HG03432 (cell line): ENCODE results near the gene RCSD1.
A peak's percentile ranks its signal among the peaks of the same experiment; 100 is the strongest.

Experiments used
- ATAC-seq: cut with Tn5 transposase; IDR thresholded peaks from one replicate; pipeline ENCODE4 v1.9.1; 2021; ENCODE audit warnings: mild to moderate bottlenecking, moderate library complexity; ENCODE audit not compliant: unreplicated experiment

RCSD1 gene

DNA sequence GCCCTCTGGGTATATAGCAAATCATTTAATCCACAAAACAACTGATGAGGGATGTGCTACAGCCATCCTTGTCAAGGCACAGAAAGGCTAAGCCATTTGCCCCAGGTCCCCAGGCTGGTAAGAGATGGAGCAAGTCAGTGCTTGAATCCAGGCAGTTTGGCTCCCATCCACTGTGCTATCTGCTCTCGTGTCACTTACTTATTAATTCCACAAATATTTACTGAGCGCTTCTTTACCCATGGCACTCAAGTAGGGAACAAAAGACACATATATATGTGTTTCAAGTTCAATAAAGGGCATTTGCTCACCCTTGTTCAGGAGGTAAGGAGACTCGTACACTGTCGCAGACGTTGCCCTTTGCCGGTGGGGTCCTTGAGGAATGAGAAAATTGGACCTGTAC lies 53.2 kb downstream of the RCSD1 start:
- no peak for ATAC-seq

DNA sequence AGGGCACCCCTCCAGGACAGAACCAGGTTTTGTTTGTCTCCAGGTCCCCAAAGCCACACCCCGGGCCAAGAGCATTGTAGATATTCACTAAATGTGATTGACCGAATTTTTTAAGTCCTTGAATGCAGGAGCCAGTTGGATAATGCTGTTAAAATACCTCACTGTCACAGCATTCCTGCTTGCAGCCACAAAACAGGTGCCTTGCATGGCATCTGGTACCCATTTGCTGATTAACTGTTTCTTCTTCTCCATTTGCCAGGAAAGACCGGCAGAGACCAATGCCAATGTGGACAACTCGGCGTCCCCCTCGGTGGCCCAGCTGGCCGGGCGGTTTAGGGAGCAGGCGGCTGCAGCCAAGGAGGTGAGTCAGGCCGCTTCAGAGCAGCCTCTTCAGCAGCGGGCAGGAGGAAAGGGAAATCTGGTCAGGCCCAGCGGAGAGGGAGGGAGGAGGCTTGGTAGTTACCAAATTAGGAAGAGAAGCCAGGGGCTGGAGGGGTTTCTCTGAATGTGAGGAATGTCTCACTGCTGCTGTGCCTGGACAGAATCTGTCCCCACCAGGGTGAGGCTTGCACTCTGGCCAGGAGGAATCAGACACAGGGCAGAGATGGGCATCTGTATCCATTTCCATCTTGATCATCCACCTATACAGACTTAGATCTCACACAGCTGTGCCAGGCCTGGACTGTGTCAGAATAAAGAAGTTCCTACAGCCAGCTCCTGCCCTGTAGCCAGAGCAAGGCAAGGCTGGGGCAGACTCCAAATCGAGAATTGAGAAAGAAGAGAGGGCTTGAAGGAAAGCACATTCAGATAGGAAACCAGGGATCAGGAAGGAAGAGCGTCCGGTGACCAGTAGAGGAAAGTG lies 53.8 kb downstream of the RCSD1 start:
- no peak for ATAC-seq

DNA sequence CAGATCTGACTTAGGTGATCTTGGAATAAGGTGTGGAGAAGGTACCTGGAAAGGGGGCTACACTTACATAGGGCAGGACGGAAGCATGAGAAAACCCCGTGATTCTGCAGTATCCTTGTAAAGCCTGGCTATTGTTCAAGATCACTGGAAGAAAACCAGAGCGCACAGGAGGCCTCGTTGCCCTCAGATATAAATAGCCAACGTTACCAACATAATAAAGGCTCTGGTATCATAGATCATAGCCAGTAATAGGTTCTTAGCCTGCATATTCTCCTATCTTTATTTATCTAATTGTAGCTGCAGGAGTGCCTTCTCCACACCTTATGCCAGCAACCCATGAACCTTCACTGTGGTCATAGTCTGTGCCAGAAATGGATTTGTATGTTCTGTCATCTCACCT lies 55.8 kb downstream of the RCSD1 start:
- ATAC-seq, result no peak

DNA sequence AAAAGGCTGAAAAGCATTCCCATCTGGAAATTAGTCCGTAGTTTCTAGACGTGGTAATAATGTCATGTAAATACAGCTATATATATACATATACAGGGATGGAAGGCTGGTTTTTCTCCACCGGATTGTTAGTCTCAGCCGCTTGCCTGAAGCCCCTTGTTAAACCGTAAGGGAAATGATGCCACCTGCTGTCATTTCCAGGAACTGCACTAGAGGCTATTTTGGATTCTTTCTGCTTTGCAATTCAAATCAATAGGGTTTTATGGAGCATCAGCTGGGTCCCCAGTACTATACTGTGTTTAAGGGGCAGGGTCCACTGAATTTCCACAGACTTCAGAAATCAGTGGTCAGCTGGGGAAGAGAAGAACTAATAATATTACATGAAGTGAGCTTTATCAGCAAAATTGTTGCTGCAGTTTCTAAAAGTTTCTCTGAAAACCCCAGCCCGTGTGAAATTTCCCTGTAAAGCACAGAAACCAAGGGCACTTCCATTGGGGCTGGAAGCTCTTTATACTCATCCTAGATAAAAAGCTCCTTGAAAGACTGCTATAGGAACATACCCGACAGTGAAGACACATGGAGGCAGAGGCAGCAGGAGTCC lies 58.0 kb downstream of the RCSD1 start:
- ATAC-seq, result peak; percentile 62

DNA sequence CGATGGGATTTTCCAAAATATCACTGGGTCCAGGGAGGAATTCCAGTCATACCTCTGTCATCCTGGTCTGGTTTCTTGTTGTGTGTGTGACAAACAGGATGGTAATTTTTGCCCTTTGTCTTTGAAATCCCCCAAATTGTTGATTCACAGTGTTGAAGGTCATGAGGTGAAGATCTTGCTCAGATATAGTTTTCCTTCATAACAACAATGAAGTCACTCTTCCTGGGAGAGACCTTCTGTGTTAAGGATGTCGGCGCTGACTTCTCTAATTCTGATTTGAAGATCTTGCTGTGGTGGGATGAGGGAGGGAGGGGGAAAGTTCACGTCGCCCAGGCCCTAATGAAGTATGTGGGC lies 59.5 kb downstream of the RCSD1 start:
- ATAC-seq, result no peak

DNA sequence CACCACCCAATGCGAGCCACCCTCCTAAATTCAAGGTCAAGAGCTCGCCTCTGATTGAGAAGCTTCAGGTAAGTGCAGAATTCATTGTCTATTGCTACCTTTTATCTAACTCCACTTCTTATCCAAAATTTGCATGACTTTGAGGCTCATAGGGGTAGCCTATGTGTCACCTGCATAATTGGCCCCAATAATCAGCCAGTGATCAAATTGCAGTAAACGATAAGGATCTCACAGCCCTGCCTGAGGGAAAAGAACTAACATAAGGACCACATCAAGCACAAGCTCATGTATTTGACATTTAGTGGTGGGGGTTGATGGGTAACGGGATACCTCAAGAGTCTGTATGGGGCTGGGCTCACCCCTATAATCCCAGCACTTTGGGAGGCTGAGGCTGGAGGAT lies 60.0 kb downstream of the RCSD1 start:
- ATAC-seq, result no peak

DNA sequence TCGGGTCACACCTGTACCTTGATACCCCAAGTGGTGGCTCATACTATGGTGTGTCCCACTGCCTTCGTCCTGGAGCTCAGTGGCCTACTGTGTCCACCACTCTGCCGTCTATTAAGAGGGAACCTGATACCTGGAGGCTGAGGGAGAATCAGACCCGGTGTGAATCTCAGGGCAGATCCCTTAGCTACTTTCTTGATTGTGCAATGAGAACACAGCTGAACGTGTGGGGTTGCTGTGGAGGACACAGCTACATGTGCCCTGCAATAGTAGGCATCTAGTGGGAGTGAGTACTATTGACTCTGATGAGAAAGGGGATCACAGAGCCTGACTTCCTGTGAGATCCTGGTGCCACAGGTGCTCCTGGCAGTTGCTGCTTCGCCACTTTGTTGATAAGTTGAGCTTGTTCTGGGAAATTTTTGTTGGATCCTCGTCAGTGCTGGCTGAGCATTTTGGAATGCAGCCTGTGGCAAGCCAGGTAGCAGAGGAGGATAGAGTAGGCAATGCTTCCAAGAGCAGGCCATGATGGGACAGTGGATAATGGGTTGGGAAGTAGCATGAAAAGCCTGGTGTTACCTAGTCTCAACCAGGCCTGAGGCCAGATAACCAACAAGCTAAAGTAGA lies 63.5 kb downstream of the RCSD1 start:
- ATAC-seq, result no peak

DNA sequence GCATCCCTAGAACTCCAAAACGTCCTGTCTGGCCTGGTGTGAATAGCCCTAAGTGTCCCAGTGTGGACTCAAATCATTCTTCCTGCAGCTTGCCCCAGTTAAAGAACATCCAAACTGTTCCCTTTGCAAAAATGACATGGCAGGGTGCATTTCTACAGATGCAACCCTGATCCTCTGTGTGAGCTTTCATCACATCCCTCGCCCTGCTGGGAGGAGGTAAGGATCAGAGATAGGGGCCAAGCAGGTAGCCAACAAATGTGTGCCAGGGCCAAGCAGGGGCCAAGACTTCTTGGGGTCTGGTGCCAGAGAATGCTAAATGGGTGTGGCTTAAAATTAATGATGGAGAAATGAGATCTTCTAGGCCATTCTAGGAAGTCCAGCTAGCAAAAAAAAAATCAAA lies 64.7 kb downstream of the RCSD1 start:
- no peak for ATAC-seq

DNA sequence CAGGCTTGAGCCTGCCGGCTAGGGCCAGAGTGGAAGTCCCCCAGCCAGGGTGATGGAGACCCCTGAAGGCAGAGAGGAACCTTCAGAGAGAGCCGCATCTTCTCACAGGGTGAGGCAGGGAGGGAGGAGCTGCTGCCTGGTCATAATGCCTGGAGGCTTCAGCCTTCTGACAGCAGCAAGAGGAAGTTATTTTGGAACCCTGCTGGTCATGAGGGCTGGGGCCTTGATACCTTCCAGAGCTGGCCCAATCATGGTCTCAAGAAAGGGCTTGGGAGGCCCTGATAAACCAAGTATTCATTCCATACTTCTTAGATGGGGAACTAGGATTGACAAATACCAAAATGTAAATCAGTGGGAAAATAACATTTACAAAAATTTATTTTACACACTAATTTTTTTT lies 65.1 kb downstream of the RCSD1 start:
- ATAC-seq, result no peak

DNA sequence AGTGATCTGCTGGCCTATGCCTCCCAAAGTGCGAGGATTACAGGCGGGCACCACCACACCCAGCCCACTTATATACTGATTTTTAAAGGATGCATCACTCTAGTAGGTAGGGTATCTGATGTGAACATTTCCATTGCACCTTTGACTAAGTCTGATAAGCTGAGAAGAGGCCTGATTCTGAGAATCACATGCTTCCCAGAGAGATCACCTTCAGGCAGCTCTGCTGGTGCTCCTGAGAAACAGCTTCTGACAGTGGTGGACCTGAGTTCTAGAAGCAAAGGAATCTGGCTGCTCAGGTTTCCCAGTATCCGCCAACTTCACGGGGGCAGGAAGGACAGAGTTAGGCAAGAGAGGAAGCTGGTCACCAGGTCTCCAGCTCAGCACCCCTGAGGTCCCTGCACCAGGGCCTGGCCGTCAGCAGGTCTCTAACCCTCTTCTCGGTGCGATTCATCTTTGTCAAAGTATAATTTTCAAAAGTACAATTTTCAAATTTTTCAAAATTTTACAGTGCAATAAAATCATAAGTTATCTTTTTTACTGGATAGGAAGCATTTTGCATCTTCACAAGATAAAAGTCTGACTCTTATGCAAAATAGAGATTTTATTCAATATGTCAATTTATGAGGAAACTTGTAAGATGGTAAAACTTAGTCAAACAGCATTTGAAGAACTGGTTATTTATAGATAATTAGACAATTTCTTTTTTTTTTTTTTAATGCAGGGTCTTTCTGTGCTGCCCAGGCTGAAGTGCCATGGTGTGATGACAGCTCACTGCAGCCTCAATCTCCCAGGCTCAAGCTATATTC lies 65.9 kb downstream of the RCSD1 start:
- no peak for ATAC-seq

DNA sequence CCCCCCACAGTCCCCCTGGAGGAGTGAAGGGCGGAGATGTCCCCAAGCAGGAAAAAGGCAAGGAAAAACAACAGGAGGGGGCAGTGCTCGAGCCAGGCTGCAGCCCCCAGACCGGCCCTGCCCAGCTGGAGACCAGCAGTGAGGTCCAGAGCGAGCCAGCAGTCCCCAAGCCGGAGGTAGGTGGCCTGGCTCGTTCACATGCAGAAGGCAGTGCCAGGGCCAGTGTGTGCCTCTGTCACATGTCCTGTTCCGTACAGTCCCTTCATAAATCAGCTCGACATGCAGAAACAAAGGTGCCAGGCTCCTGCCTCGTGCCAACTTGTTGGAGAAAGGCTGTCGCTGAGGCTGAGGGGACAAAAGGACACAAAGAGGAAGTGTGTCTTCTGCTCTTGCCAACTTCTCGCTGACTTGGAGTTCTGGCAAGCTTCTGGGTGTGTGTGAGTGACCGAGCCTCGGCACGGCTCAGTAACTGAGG lies 67.7 kb downstream of the RCSD1 start:
- no peak for ATAC-seq

DNA sequence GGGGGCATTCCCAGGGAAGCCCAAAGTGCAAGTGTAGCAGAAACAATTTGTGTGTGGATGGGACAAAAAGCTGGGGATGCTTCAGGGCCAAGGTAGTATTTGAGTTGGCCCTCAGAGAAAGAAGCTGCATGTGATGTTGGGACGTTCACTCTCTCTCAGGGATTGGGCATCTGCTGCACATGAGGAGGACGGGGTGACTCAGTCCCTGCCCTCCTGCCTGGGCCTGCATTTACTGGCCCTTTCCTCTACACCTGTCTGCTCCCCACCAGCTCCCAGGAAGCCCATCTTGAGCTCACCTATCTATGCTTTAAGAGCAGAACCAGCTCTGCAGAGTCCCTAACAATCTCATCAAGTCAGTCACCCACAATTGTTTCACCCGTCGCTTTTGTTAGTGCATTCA lies 68.3 kb downstream of the RCSD1 start:
- ATAC-seq, result no peak

DNA sequence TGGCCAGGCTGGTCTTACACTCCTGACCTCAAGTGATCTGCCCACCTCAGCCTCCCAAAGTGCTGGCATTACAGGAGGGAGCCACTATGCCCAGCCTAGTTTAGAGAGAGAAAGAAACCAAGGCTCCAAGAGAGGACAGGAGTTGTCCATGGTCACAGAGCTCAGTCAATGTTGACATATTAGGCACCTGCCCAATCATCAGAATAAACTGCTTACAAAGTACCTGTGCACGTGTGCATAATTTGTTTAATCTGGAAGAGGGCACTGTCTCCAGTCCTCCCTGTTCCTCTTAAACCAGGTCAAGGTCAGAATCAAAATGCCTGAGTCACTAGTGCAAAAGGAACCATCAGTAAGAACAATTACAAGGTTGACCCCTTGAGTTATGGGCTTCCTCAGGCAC lies 71.5 kb downstream of the RCSD1 start:
- ATAC-seq, result no peak

DNA sequence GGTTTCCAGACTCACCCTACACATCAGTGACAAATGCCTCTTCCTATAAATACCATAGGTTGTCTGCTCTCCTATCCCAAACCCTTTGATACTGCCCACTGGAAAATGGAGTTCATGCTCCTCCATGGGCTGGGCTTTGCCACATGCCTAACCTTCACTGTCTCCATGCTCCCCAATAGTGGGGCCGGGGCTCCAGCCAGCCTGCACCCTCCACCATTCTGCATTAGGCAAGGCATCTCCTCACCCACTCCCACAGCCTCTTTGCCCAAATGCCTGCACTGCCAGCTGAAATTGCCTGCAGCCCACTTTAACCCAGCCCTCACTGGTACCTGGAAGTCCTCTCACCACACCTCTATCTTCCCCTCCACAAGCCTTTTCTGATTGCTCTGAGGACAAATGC lies 73.5 kb downstream of the RCSD1 start:
- no peak for ATAC-seq

DNA sequence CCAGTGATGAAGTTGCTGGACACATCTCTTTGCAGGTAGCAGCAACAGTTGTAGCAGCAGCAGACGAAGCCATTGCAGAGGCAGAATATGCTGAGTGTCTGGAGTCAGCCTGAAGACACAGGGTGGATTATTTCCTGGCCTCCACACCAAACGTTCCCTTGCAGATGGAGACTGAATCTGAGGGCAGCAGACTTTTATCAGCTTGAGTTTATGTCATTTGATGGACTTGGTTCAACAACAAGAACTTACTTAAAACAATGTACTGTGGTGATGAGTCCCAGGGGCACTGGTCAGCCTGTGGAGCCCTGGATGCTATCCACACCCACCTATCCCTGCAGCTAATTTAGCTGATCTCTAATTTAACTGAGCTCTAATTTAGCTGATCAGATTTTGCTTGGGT lies 74.7 kb downstream of the RCSD1 start:
- ATAC-seq, result no peak

DNA sequence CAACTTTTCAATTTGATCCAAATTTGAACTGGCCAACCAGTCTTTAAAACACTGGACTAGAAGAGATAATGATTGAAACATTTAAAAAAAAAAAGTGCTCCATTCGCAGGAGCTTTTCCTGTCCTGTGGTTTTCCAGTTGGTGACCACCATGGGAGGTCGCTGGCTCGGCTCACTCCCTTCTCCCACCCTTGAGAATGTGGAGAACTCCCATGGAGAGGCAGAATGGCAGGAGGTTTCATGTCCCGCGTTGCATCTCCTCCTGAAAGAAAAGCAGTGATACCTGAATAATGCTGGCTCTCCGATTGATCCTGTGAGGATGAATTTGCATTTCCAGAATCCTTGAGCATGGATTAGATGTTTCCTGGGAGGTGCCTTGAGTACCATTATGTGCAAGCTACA lies 75.2 kb downstream of the RCSD1 start:
- ATAC-seq, result no peak

DNA sequence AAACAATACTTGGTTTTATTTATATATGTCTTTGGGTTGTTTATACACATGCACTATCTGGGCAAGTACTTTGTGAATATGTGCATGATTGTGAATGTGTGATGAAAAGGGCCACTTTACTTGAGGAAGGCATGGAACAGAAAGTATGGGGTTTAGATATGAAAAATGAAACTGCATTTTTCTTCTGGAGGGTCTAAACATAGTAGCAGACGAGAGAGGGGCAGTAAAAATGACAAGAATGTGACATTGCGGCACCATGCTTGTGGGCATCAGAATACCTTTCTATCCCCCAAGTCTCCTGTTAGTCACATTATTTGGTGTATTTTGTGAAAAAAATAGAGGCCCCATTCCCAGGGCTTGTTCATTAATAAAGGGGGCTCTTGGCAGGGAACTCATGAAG lies 76.3 kb downstream of the RCSD1 start:
- ATAC-seq, result no peak

DNA sequence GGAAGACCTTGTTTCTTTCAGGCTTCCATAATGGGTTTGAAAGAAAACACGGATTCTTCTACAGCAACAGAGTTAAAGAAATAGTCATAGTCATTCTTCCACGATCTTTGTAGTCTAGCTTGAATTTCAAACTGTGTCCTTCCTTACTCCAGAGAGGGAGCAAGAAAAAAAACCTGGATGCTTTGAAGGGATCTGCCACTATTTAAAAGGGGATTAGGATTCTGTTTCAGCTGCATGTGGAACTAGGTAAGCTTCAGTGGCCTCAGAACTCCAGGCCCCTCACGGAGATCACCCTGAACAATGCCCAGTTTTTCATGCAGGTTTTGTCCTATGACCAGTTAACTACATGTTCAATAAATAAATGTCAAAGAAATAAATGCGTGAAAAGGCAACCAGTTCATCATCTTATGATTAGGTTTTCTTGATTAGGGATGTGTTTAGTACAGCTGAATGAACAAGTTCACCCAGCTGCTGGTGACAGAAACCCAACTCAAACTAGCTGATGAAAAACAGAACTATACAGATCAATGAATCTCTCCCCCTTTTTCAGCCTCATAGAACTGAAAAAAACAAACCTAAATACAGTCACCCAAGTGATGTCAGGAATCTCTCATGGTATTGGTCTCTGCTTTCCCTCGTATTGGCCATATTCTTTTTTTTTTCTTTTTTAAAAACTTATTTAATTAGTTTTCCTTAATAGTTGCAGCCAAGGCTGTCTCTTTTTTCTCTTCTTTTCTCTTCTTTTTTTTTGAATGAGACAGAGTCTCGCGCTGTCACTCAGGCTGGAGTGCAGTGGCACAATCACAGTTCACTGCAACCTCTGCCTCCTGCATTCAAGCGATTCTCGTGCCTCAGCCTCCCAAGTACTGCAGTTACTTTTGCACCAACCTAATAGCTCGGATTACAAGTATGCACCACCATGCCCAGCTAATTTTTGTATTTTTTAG lies 77.2 kb downstream of the RCSD1 start:
- ATAC-seq, result peak; percentile 57

DNA sequence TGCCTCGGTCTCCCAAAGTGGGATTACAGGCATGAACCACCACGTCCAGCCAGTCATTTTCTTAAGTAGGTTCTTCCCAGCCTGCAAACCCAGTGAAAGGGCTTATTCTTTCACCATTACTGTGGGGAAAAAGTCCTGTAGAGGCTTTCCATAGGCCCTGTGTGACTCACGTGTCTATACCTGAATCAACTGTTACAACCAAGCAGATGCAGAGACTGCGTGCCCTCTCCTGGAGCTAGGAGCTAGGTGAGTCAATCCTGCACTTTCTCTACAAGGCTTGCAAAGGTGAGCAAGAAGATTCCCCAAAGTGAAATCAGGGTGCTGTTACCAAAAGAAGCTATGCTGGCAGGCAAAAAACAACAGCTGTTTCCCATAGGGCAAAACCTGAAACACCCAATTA lies 77.9 kb downstream of the RCSD1 start:
- ATAC-seq, result no peak

DNA sequence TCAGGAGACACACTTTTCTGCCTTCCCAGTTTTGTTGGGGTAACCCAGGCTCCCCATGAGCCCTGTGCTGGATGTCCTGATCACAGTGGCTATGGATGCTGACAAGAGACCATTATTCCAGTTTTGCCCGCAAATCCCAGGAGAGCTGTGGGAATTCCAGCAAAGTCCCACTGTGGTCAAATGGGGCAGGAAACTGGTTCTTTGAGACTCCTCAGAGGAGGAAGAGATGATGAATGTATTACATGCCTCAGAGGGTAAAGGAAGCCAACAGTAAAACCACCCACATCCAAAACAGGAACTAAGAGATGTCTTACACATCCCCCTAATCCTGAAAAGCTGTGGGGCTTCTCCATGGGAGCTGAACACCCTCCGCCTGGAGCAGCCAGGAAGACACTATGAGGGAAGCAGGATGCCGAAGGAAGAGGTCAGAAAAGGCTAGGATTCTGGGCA lies 78.9 kb downstream of the RCSD1 start:
- ATAC-seq, result peak; percentile 47
